RWPE2 (cell line): ENCODE data around the gene NHLRC2.

Experiments used
- ATAC-seq: fragments of 200-7000 bp; cut with Tn5 transposase; 3 replicates; pipeline ENCODE4 v1.9.1; 2021; ENCODE audit warnings: low read depth
- DNase-seq: peaks from one replicate; pipeline ENCODE4 v3.0.0-alpha.2; 2020; ENCODE audit warnings: low spot score
- H3K27ac ChIP-seq: fragments of 450-650 bp; 2 replicates; pipeline ENCODE4 v1.5.1; 2017; ENCODE audit warnings: mild to moderate bottlenecking; ENCODE audit not compliant: poor library complexity, severe bottlenecking
- H3K27me3 ChIP-seq: fragments of 250-450 bp; sonication (Bioruptor Pico); 2 replicates; pipeline ENCODE4 v1.5.1; 2021; ENCODE audit warnings: mild to moderate bottlenecking, moderate library complexity; ENCODE audit not compliant: insufficient read depth, poor library complexity, severe bottlenecking
- H3K36me3 ChIP-seq: fragments of 250-450 bp; sonication (Bioruptor Pico); 2 replicates; pipeline ENCODE4 v1.5.1; 2020; ENCODE audit warnings: low read depth, mild to moderate bottlenecking, moderate library complexity
- H3K4me1 ChIP-seq: fragments of 250-450 bp; sonication (Bioruptor Pico); 2 replicates; pipeline ENCODE4 v1.5.1; 2021; ENCODE audit warnings: mild to moderate bottlenecking, moderate library complexity; ENCODE audit not compliant: insufficient read depth, poor library complexity, severe bottlenecking
- H3K4me3 ChIP-seq: fragments of 250-450 bp; sonication (Bioruptor Pico); 2 replicates; pipeline ENCODE4 v1.5.1; 2021; ENCODE audit warnings: mild to moderate bottlenecking, moderate library complexity; ENCODE audit not compliant: severe bottlenecking
- H3K9me3 ChIP-seq: fragments of 250-450 bp; sonication (Bioruptor Pico); 2 replicates; pipeline ENCODE4 v1.5.1; 2021; ENCODE audit warnings: mild to moderate bottlenecking, moderate library complexity; ENCODE audit not compliant: severe bottlenecking
- CTCF ChIP-seq: fragments of 450-650 bp; IDR thresholded peaks from one replicate; pipeline ENCODE4 v1.5.1; 2017; ENCODE audit warnings: mild to moderate bottlenecking, moderate library complexity; ENCODE audit not compliant: poor library complexity, severe bottlenecking

NHLRC2 gene

DNA sequence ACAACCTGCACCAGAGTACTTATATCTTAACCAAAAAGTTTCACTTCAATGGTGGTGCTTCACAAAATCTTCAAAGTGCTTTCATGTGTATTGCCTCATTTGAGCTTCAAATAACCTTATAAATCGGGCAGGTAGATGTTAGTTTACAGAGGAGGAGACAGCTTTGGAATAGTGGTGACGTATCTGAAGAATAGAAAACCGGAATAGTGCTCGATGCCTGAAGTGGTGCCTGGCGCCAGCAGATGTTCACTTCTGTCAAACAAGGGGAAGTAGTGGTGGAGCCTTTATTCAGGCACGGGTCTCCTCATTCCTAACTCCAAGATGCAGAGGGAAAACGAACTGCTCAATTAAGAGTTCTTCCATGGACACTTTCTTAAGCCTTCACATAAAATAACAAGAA, 58.1 kb downstream of the NHLRC2 start:
- DNase-seq, result no peak
- Histone ChIP-seq H3K27me3 (no peaks in the 10 kb centered on the region), H3K36me3 (peaks cover 41% of the 10 kb centered on the region), H3K4me3 (no peak overlapping the region), H3K9me3 (peaks cover 2% of the 10 kb centered on the region), H3K27ac (no peak overlapping the region), H3K4me1 (peaks cover 9% of the 10 kb centered on the region)
- no peak for TF ChIP-seq CTCF
- no peak for ATAC-seq

GRCh38 chr10:113914956-113915355, 60.5 kb downstream of the NHLRC2 start:
- no peak overlapping the region for H3K27ac ChIP-seq
- H3K4me1 ChIP-seq, result peaks cover 9% of the 10 kb centered on the region
- H3K9me3 ChIP-seq, result peaks cover 2% of the 10 kb centered on the region
- no peak for ATAC-seq
- DNase-seq, result no peak
- no peaks in the 10 kb centered on the region for H3K27me3 ChIP-seq
- H3K36me3 ChIP-seq, result peaks cover 17% of the 10 kb centered on the region
- TF ChIP-seq CTCF, result no peak
- H3K4me3 ChIP-seq, result no peak overlapping the region

DNA sequence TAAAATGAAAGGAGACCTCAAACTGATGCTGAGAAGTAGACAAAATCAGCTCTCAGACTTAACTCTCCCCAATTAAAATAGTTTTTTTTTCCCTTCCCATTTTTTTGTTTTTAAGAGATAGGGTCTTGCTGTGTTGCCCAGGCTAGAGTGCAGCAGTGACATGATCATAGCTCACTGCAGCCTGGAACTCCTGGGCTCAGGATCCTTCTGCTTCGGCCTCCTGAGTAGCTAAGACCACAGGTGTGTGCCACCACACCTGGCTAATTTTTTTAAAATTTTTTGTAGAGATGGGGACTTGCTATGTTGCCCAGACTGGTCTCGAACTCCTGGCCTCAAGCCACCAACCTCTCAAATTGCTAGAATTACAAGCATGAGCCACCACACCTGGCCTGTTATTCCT, 61.1 kb downstream of the NHLRC2 start:
- DNase-seq (no peak), ATAC-seq (no peak)
- H3K27me3 ChIP-seq, result no peaks in the 10 kb centered on the region
- no peak overlapping the region for H3K4me3 ChIP-seq
- H3K27ac ChIP-seq, result no peak overlapping the region
- H3K4me1 ChIP-seq, result peaks cover 9% of the 10 kb centered on the region
- H3K36me3 ChIP-seq, result peaks cover 15% of the 10 kb centered on the region
- TF ChIP-seq CTCF, result no peak
- H3K9me3 ChIP-seq, result peaks cover 2% of the 10 kb centered on the region

- DNase-seq (no peak), ATAC-seq (peak; percentile 92)
- no peaks in the 10 kb centered on the region for H3K27me3 ChIP-seq
- no peak overlapping the region for H3K4me3 ChIP-seq
- H3K4me1 ChIP-seq, result peaks cover 9% of the 10 kb centered on the region
- H3K27ac ChIP-seq, result no peak overlapping the region
- peaks cover 2% of the 10 kb centered on the region for H3K9me3 ChIP-seq
- no peak for TF ChIP-seq CTCF
- H3K36me3 ChIP-seq, result peaks cover 15% of the 10 kb centered on the region
Measured at GRCh38 chr10:113916053-113916452, 61.6 kb downstream of the NHLRC2 start.

- H3K36me3 ChIP-seq, result peaks cover 8% of the 10 kb centered on the region; the same call in 1 of the 2 replicates
- no peaks in the 10 kb centered on the region for H3K9me3 ChIP-seq
- no peaks in the 10 kb centered on the region for H3K27me3 ChIP-seq
- H3K27ac ChIP-seq, result no peak overlapping the region
- ATAC-seq, result no peak
- peaks cover 9% of the 10 kb centered on the region for H3K4me1 ChIP-seq
- no peak for TF ChIP-seq CTCF
- no peak for DNase-seq
- no peak overlapping the region for H3K4me3 ChIP-seq
Measured at GRCh38 chr10:113917636-113918035, 63.2 kb downstream of the NHLRC2 start.
